ENCODE results near the gene KLHL30. TPM values are rescaled to one million over a fixed set of nuclear protein-coding genes. Genes with fewer than 3 reads are reported as not detected.

Gene KLHL30
- total RNA-seq, 1 donor from 2014 or later: 0.71 TPM

GRCh38 chr2:238151205-238151604 lies 12.7 kb downstream of the KLHL30 start:
- DNase-seq: no peak
- TF ChIP-seq CTCF (IDR thresholded peaks at IDR 0.05): no peak
- intact Hi-C loops (cut with DNase I): no loop called here

GRCh38 chr2:238151628-238152235 lies 13.3 kb downstream of the KLHL30 start:
- DNase-seq (no peak), ATAC-seq (no peak)
- Histone ChIP-seq H3K36me3 (no peaks in the 10 kb centered on the region), H3K27me3 (ENCODE audit: low read depth) (no peaks in the 10 kb centered on the region), H3K4me1 (no peaks in the 10 kb centered on the region), H3K4me3 (no peak overlapping the region), H3K9me3 (no peaks in the 10 kb centered on the region), H3K27ac (no peak overlapping the region)
- intact Hi-C loops (cut with DNase I): no loop called here
- no peak for TF ChIP-seq CTCF (IDR thresholded peaks at IDR 0.05)

More at GRCh38 chr2:238151205-238151604, 12.7 kb downstream of the KLHL30 start:
- Histone ChIP-seq H3K4me3 (no peak overlapping the region), H3K9me3 (no peaks in the 10 kb centered on the region), H3K27me3 (ENCODE audit: low read depth) (no peaks in the 10 kb centered on the region), H3K4me1 (no peaks in the 10 kb centered on the region), H3K27ac (no peak overlapping the region), H3K36me3 (no peaks in the 10 kb centered on the region)
- ATAC-seq: no peak

GRCh38 chr2:238152771-238153688 lies 14.6 kb downstream of the KLHL30 start:
- no peaks in the 10 kb centered on the region for H3K9me3 ChIP-seq
- H3K4me3 ChIP-seq: no peak overlapping the region
- intact Hi-C loops (cut with DNase I): no loop called here
- no peaks in the 10 kb centered on the region for H3K4me1 ChIP-seq
- peaks cover under 1% of the 10 kb centered on the region for H3K27me3 ChIP-seq (ENCODE audit: low read depth)
- no peak overlapping the region for H3K27ac ChIP-seq
- DNase-seq (no peak), ATAC-seq (no peak)
- no peaks in the 10 kb centered on the region for H3K36me3 ChIP-seq
- TF ChIP-seq CTCF (IDR thresholded peaks at IDR 0.05): no peak

GRCh38 chr2:238154570-238154969 lies 16.1 kb downstream of the KLHL30 start:
- intact Hi-C loops (cut with DNase I): no loop called here
- ATAC-seq: no peak
- Histone ChIP-seq H3K27ac (no peak overlapping the region), H3K9me3 (no peaks in the 10 kb centered on the region), H3K36me3 (no peaks in the 10 kb centered on the region), H3K27me3 (ENCODE audit: low read depth) (peaks cover 9% of the 10 kb centered on the region), H3K4me3 (no peak overlapping the region), H3K4me1 (peaks cover 11% of the 10 kb centered on the region)
- TF ChIP-seq CTCF (IDR thresholded peaks at IDR 0.05): no peak
- DNase-seq: no peak

- Histone ChIP-seq H3K4me1 (peaks cover 11% of the 10 kb centered on the region), H3K27me3 (ENCODE audit: low read depth) (peaks cover 15% of the 10 kb centered on the region), H3K36me3 (no peaks in the 10 kb centered on the region), H3K9me3 (no peaks in the 10 kb centered on the region), H3K4me3 (no peak overlapping the region), H3K27ac (no peak overlapping the region)
- DNase-seq (no peak), ATAC-seq (no peak)
- no peak for TF ChIP-seq CTCF (IDR thresholded peaks at IDR 0.05)
- intact Hi-C loops (cut with DNase I): no loop called here
Observed at GRCh38 chr2:238155051-238155760, 16.7 kb downstream of the KLHL30 start.
